Stimulated activated naive CD8-positive, alpha-beta T cell treated with anti-CD3 and anti-CD28 coated beads, Interleukin-15, Interleukin-2, amounts not matched to agents 100 ng/mL and 50 ng/mL, for 24 hours (primary cell): ENCODE data around the gene COL26A1.
"Not testable (repeated sequence)": the region's sequence is repeated elsewhere in the genome, so short reads cannot be mapped to it uniquely, and the experiment has no call there.

Experiments
- H3K27ac Mint-ChIP-seq: one replicate; pipeline ENCODE4 v1.8.0; 2021; ENCODE audit warnings: mild to moderate bottlenecking, mixed read lengths
- H3K27me3 Mint-ChIP-seq: one replicate; pipeline ENCODE4 v1.8.0; 2021; ENCODE audit warnings: mixed read lengths
- H3K36me3 Mint-ChIP-seq: one replicate; pipeline ENCODE4 v1.8.0; 2021; ENCODE audit warnings: low read depth, mixed read lengths
- H3K4me1 Mint-ChIP-seq: one replicate; pipeline ENCODE4 v1.8.0; 2021; ENCODE audit warnings: low read depth, mixed read lengths
- H3K4me3 Mint-ChIP-seq: one replicate; pipeline ENCODE4 v1.8.0; 2021; ENCODE audit warnings: mild to moderate bottlenecking, mixed read lengths
- H3K9me3 Mint-ChIP-seq: one replicate; pipeline ENCODE4 v1.8.0; 2021; ENCODE audit warnings: mixed read lengths

COL26A1 gene

GRCh38 chr7:101593556-101593955 lies 230.9 kb downstream of the COL26A1 start:
- H3K4me3 Mint-ChIP-seq, result no peak overlapping the region
- no peaks in the 10 kb centered on the region for H3K36me3 Mint-ChIP-seq
- no peaks in the 10 kb centered on the region for H3K9me3 Mint-ChIP-seq
- no peaks in the 10 kb centered on the region for H3K4me1 Mint-ChIP-seq
- H3K27me3 Mint-ChIP-seq, result no peaks in the 10 kb centered on the region
- H3K27ac Mint-ChIP-seq, result no peak overlapping the region

- Mint-ChIP-seq H3K4me3 (no peak overlapping the region), H3K27ac (no peak overlapping the region)
Observed at GRCh38 chr7:101594790-101595189, 232.1 kb downstream of the COL26A1 start.

GRCh38 chr7:101595246-101595645 lies 232.6 kb downstream of the COL26A1 start:
- H3K27ac Mint-ChIP-seq, result no peak overlapping the region
- H3K36me3 Mint-ChIP-seq, result no peaks in the 10 kb centered on the region
- H3K4me3 Mint-ChIP-seq, result no peak overlapping the region
- H3K4me1 Mint-ChIP-seq, result no peaks in the 10 kb centered on the region
- no peaks in the 10 kb centered on the region for H3K9me3 Mint-ChIP-seq
- H3K27me3 Mint-ChIP-seq, result no peaks in the 10 kb centered on the region

More at GRCh38 chr7:101594790-101595189, 232.1 kb downstream of the COL26A1 start:
- Mint-ChIP-seq H3K9me3 (no peaks in the 10 kb centered on the region), H3K27me3 (no peaks in the 10 kb centered on the region), H3K4me1 (no peaks in the 10 kb centered on the region), H3K36me3 (no peaks in the 10 kb centered on the region)

- H3K4me1 Mint-ChIP-seq, result no peaks in the 10 kb centered on the region
- no peaks in the 10 kb centered on the region for H3K36me3 Mint-ChIP-seq
- H3K4me3 Mint-ChIP-seq, result no peak overlapping the region
- H3K27me3 Mint-ChIP-seq, result no peaks in the 10 kb centered on the region
- H3K9me3 Mint-ChIP-seq, result no peaks in the 10 kb centered on the region
- H3K27ac Mint-ChIP-seq, result no peak overlapping the region
Observed at GRCh38 chr7:101595766-101596537, 233.3 kb downstream of the COL26A1 start.

GRCh38 chr7:101596898-101597297 lies 234.2 kb downstream of the COL26A1 start:
- H3K27me3 Mint-ChIP-seq, result no peaks in the 10 kb centered on the region
- no peaks in the 10 kb centered on the region for H3K4me1 Mint-ChIP-seq
- no peak overlapping the region for H3K27ac Mint-ChIP-seq
- H3K36me3 Mint-ChIP-seq, result no peaks in the 10 kb centered on the region
- no peaks in the 10 kb centered on the region for H3K9me3 Mint-ChIP-seq
- H3K4me3 Mint-ChIP-seq, result no peak overlapping the region

- H3K27ac Mint-ChIP-seq, result no peak overlapping the region
- H3K9me3 Mint-ChIP-seq, result no peaks in the 10 kb centered on the region
- H3K4me1 Mint-ChIP-seq, result no peaks in the 10 kb centered on the region
- no peak overlapping the region for H3K4me3 Mint-ChIP-seq
- H3K36me3 Mint-ChIP-seq, result no peaks in the 10 kb centered on the region
- no peaks in the 10 kb centered on the region for H3K27me3 Mint-ChIP-seq
Observed at GRCh38 chr7:101597941-101598340, 235.3 kb downstream of the COL26A1 start.

GRCh38 chr7:101598422-101598985 lies 235.8 kb downstream of the COL26A1 start:
- H3K4me1 Mint-ChIP-seq, result no peaks in the 10 kb centered on the region
- H3K4me3 Mint-ChIP-seq, result no peak overlapping the region

GRCh38 chr7:101598986-101599771 lies 236.5 kb downstream of the COL26A1 start:
- Mint-ChIP-seq H3K4me1 (no peaks in the 10 kb centered on the region), H3K27ac (no peak overlapping the region), H3K9me3 (no peaks in the 10 kb centered on the region), H3K36me3 (no peaks in the 10 kb centered on the region), H3K4me3 (no peak overlapping the region), H3K27me3 (no peaks in the 10 kb centered on the region)

More at GRCh38 chr7:101598422-101598985, 235.8 kb downstream of the COL26A1 start:
- Mint-ChIP-seq H3K27ac (no peak overlapping the region), H3K27me3 (no peaks in the 10 kb centered on the region), H3K36me3 (no peaks in the 10 kb centered on the region), H3K9me3 (no peaks in the 10 kb centered on the region)

GRCh38 chr7:101599787-101600186 lies 237.1 kb downstream of the COL26A1 start:
- Mint-ChIP-seq H3K36me3 (no peaks in the 10 kb centered on the region), H3K27ac (no peak overlapping the region), H3K9me3 (no peaks in the 10 kb centered on the region), H3K4me3 (no peak overlapping the region), H3K27me3 (no peaks in the 10 kb centered on the region), H3K4me1 (no peaks in the 10 kb centered on the region)

GRCh38 chr7:101602082-101602481 lies 239.4 kb downstream of the COL26A1 start:
- no peaks in the 10 kb centered on the region for H3K4me1 Mint-ChIP-seq
- H3K36me3 Mint-ChIP-seq, result no peaks in the 10 kb centered on the region

GRCh38 chr7:101602484-101603241 lies 240.0 kb downstream of the COL26A1 start:
- no peaks in the 10 kb centered on the region for H3K27me3 Mint-ChIP-seq
- H3K4me3 Mint-ChIP-seq, result no peak overlapping the region
- H3K36me3 Mint-ChIP-seq, result no peaks in the 10 kb centered on the region
- no peaks in the 10 kb centered on the region for H3K4me1 Mint-ChIP-seq
- H3K27ac Mint-ChIP-seq, result no peak overlapping the region
- H3K9me3 Mint-ChIP-seq, result no peaks in the 10 kb centered on the region

More at GRCh38 chr7:101602082-101602481, 239.4 kb downstream of the COL26A1 start:
- no peak overlapping the region for H3K27ac Mint-ChIP-seq
- H3K9me3 Mint-ChIP-seq, result no peaks in the 10 kb centered on the region
- H3K4me3 Mint-ChIP-seq, result no peak overlapping the region
- H3K27me3 Mint-ChIP-seq, result no peaks in the 10 kb centered on the region

- Mint-ChIP-seq H3K27ac (no peak overlapping the region), H3K9me3 (no peaks in the 10 kb centered on the region), H3K27me3 (no peaks in the 10 kb centered on the region)
Observed at GRCh38 chr7:101604331-101604933, 241.8 kb downstream of the COL26A1 start.

GRCh38 chr7:101604934-101605332 lies 242.3 kb downstream of the COL26A1 start:
- H3K4me1 Mint-ChIP-seq, H3K27ac Mint-ChIP-seq, H3K27me3 Mint-ChIP-seq, H3K9me3 Mint-ChIP-seq, H3K4me3 Mint-ChIP-seq, H3K36me3 Mint-ChIP-seq: not testable (repeated sequence)

More at GRCh38 chr7:101604331-101604933, 241.8 kb downstream of the COL26A1 start:
- no peak overlapping the region for H3K4me3 Mint-ChIP-seq
- no peaks in the 10 kb centered on the region for H3K4me1 Mint-ChIP-seq
- H3K36me3 Mint-ChIP-seq, result no peaks in the 10 kb centered on the region
